Neural progenitor cell (in vitro differentiated cells): ENCODE results near the gene LBHD1. TPM values are rescaled to one million over a fixed set of nuclear protein-coding genes. Genes with fewer than 3 reads are reported as not detected.
"Not testable (repeated sequence)": the region's sequence is repeated elsewhere in the genome, so short reads cannot be mapped to it uniquely, and the experiment has no call there.

Source experiments
- DNase-seq: peaks from one replicate; pipeline ENCODE4 v3.0.0-alpha.2; 2016; ENCODE audit warnings: low spot score
- H2AFZ ChIP-seq: fragments of 200-600 bp; sonication (generic); replicated peaks from 2 replicates; pipeline ENCODE4 v1.6.1; 2016; ENCODE audit warnings: antibody characterized with exemption
- H3F3A ChIP-seq: fragments of 200-600 bp; sonication (generic); 2 replicates; pipeline ENCODE4 v1.6.1; 2016; ENCODE audit warnings: antibody characterized with exemption, low read depth
- H3K27ac ChIP-seq: fragments of 200-600 bp; sonication (generic); 2 replicates; pipeline ENCODE4 v1.5.1; 2016; ENCODE audit warnings: mild to moderate bottlenecking
- H3K27me3 ChIP-seq: fragments of 200-600 bp; sonication (generic); 2 replicates; pipeline ENCODE4 v1.6.1; 2016; ENCODE audit warnings: mild to moderate bottlenecking, moderate library complexity
- H3K36me3 ChIP-seq: fragments of 200-600 bp; sonication (generic); 2 replicates; pipeline ENCODE4 v1.5.1; 2016
- H3K4me1 ChIP-seq: fragments of 200-600 bp; sonication (generic); 2 replicates; pipeline ENCODE4 v1.6.1; 2016; ENCODE audit warnings: mixed run types
- H3K4me2 ChIP-seq: fragments of 200-600 bp; sonication (generic); 2 replicates; pipeline ENCODE4 v1.6.1; 2016
- H3K4me3 ChIP-seq: fragments of 200-600 bp; sonication (generic); 2 replicates; pipeline ENCODE4 v1.5.1; 2016
- H3K79me2 ChIP-seq: fragments of 200-600 bp; sonication (generic); 2 replicates; pipeline ENCODE4 v1.6.1; 2016; ENCODE audit warnings: low read depth
- H3K9ac ChIP-seq: fragments of 200-600 bp; sonication (generic); 2 replicates; pipeline ENCODE4 v1.6.1; 2016
- H3K9me3 ChIP-seq: fragments of 200-600 bp; sonication (generic); 2 replicates; pipeline ENCODE4 v1.5.1; 2016; ENCODE audit warnings: low read depth
- H4K20me1 ChIP-seq: fragments of 200-600 bp; sonication (generic); 2 replicates; pipeline ENCODE4 v1.6.1; 2016; ENCODE audit warnings: low read depth
- H3K27ac Mint-ChIP-seq: 3 replicates; pipeline ENCODE4 v1.8.0; 2021; ENCODE audit warnings: mixed read lengths
- H3K27me3 Mint-ChIP-seq: 2 replicates; pipeline ENCODE4 v1.8.0; 2022; ENCODE audit warnings: low read depth, mild to moderate bottlenecking, inconsistent platforms, moderate library complexity, mixed read lengths; ENCODE audit not compliant: insufficient read depth
- H3K36me3 Mint-ChIP-seq: 3 replicates; pipeline ENCODE4 v1.8.0; 2021; ENCODE audit warnings: mixed read lengths
- H3K4me1 Mint-ChIP-seq: 3 replicates; pipeline ENCODE4 v1.8.0; 2021; ENCODE audit warnings: mixed read lengths
- H3K4me3 Mint-ChIP-seq: 3 replicates; pipeline ENCODE4 v1.8.0; 2021; ENCODE audit warnings: mild to moderate bottlenecking, moderate library complexity, mixed read lengths
- H3K9me3 Mint-ChIP-seq: 3 replicates; pipeline ENCODE4 v1.8.0; 2020; ENCODE audit warnings: mixed read lengths
- CTCF ChIP-seq: fragments of 200-600 bp; sonication (generic); IDR thresholded peaks from 2 replicates; pipeline ENCODE4 v1.5.1; 2017; ENCODE audit warnings: antibody characterized with exemption, mild to moderate bottlenecking
- EZH2 ChIP-seq: fragments of 200-600 bp; sonication (generic); IDR thresholded peaks from 2 replicates; pipeline ENCODE4 v1.6.1; 2017; ENCODE audit warnings: antibody characterized with exemption, mild to moderate bottlenecking, moderate library complexity
- EZH2phosphoT487 ChIP-seq: fragments of 200-600 bp; sonication (generic); IDR thresholded peaks from 2 replicates; pipeline ENCODE4 v1.6.1; 2017; ENCODE audit warnings: antibody characterized with exemption
- total RNA-seq: library from RNA; depleted of rRNA; stranded (reverse); fragments of >200 nt; gene quantifications from 2 replicates; pipeline ENCODE4 v1.2.3, GENCODE V29; 2015; ENCODE audit warnings: low replicate concordance

Gene LBHD1
- total RNA-seq, 1 donor from 2014 or later: 4.0 TPM

GRCh38 chr11:62622476-62623089, 49.5 kb downstream of the LBHD1 start:
- DNase-seq: peak; percentile 28
- no peaks in the 10 kb centered on the region for H3K9me3 ChIP-seq
- Mint-ChIP-seq H3K9me3 (no peaks in the 10 kb centered on the region), H3K27me3 (peaks cover 6% of the 10 kb centered on the region), H3K4me3 (peak overlapping the region; percentile 78), H3K27ac (peak overlapping the region; percentile 0), H3K4me1 (peaks cover 18% of the 10 kb centered on the region), H3K36me3 (peaks cover 20% of the 10 kb centered on the region)
- TF ChIP-seq CTCF: no peak
- no peak for TF ChIP-seq EZH2
- TF ChIP-seq EZH2phosphoT487: no peak
- H3K27me3 ChIP-seq: no peaks in the 10 kb centered on the region
- peaks cover 5% of the 10 kb centered on the region for H3K4me1 ChIP-seq
- peaks cover 19% of the 10 kb centered on the region for H3K79me2 ChIP-seq
- peak overlapping the region; percentile 3 for H3K27ac ChIP-seq
- peaks cover 52% of the 10 kb centered on the region for H3F3A ChIP-seq
- no peaks in the 10 kb centered on the region for H3K36me3 ChIP-seq
- peak overlapping the region; percentile 76 for H3K4me3 ChIP-seq
- H3K9ac ChIP-seq: no peak overlapping the region
- H3K4me2 ChIP-seq: peak overlapping the region; percentile 88
- no peak overlapping the region for H2AFZ ChIP-seq
- H4K20me1 ChIP-seq: no peaks in the 10 kb centered on the region

DNA sequence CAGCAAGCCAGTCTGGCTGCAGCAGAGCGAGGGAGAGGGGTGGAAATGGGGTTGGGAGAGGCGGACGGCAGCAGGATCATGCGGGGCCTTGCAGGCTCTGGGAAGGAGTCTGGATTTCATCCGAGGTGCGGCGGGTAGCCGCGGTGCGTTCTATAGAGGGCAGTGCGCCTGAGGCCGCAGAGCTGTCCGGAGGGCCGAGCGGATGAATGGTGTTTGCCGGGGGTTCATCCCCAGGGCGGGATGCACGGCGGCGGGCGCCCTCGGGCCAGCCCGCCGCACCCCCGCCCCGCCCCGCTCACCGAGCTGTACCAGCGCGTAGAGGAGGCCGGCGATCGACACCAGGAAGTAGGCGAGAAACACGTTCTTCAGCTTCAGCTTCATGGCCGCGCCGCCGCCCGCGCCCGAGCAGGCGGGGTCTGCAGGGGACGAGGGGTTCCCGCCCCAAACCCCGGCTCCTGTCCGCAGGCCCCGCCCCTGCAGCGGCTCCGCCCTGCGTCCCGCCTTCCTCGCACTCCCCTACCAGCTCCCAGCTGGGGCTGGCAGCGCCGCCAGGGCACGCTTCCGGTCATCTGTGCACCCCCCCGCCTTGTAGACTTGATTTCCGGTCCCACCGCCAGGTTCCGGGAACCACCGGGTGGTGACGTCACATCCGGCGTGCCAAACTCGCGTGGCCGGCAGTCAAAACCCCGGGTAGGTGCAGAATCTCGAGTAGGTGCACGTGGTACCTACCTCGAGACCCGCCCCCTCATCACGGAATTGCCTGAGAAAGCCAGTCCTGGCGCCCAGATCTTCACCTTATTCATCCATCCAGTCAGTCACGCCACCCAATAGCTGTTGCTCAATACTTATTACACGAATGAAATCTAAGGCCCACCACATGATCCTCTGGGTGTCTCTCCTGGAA, 50.2 kb downstream of the LBHD1 start, which contains the start of gene B3GAT3:
B3GAT3 (minus strand) TSS at position 420 of the 904 bp plus-strand sequence; CDS start at position 381, 39 bp downstream.
- peaks cover 5% of the 10 kb centered on the region for H3K4me1 ChIP-seq
- H3K4me3 Mint-ChIP-seq: peak within 1 kb of the TSS; percentile 92
- no peaks in the 10 kb centered on the region for H3K9me3 Mint-ChIP-seq
- no peaks in the 10 kb centered on the region for H4K20me1 ChIP-seq
- peak within 1 kb of the TSS; percentile 67 for H3K9ac ChIP-seq
- no peaks in the 10 kb centered on the region for H3K9me3 ChIP-seq
- TF ChIP-seq CTCF: peak; percentile 15
- TF ChIP-seq EZH2: no peak
- H3K27me3 Mint-ChIP-seq: peaks cover 6% of the 10 kb centered on the region
- H3F3A ChIP-seq: peaks cover 52% of the 10 kb centered on the region
- peaks cover 19% of the 10 kb centered on the region for H3K79me2 ChIP-seq
- H3K27me3 ChIP-seq: no peaks in the 10 kb centered on the region
- peak within 1 kb of the TSS; percentile 12 for H2AFZ ChIP-seq
- peak within 1 kb of the TSS; percentile 76 for H3K4me3 ChIP-seq
- peak; percentile 99 for DNase-seq
- peaks cover 18% of the 10 kb centered on the region for H3K4me1 Mint-ChIP-seq
- H3K36me3 Mint-ChIP-seq: peaks cover 16% of the 10 kb centered on the region
- peak within 1 kb of the TSS; percentile 34 for H3K27ac Mint-ChIP-seq
- no peaks in the 10 kb centered on the region for H3K36me3 ChIP-seq
- H3K4me2 ChIP-seq: peak within 1 kb of the TSS; percentile 88
- H3K27ac ChIP-seq: peak within 1 kb of the TSS; percentile 17

DNA sequence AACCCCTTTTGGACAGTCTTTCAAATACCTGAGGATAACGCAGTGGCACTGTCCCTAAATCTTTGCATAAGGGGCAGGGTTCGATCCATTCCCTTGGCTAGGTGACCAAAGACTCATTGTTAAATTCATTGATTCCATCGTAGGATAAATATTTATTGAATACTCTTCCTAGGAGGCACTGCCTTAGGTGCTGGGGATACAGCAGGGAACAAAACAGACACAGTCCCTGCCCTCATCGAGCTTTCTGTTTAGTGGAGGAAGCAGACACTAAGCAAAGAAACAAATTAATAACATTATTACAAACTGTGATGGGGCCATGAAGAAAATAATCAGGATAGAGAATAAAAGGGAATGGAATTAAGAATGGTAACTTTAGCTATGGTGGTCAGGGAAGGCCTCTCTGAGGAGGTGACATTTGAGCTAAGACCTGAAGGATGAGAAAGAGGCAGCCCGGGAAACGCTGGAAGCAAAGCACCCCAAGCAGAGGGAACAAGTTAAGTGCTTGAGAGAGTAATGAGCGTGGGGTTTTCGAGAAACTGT, 51.0 kb downstream of the LBHD1 start:
- H3K36me3 ChIP-seq: no peaks in the 10 kb centered on the region
- H3K4me3 ChIP-seq: peak overlapping the region; percentile 76
- H3K79me2 ChIP-seq: peaks cover 19% of the 10 kb centered on the region
- H3K36me3 Mint-ChIP-seq: peaks cover 12% of the 10 kb centered on the region
- TF ChIP-seq EZH2phosphoT487: no peak
- no peak for TF ChIP-seq CTCF
- no peak for TF ChIP-seq EZH2
- H3K4me2 ChIP-seq: peak overlapping the region; percentile 88
- peak overlapping the region; percentile 17 for H3K27ac ChIP-seq
- H3K9me3 Mint-ChIP-seq: no peaks in the 10 kb centered on the region
- no peaks in the 10 kb centered on the region for H4K20me1 ChIP-seq
- H3F3A ChIP-seq: peaks cover 52% of the 10 kb centered on the region
- no peaks in the 10 kb centered on the region for H3K9me3 ChIP-seq
- peak overlapping the region; percentile 67 for H3K9ac ChIP-seq
- no peaks in the 10 kb centered on the region for H3K27me3 ChIP-seq
- H2AFZ ChIP-seq: peak overlapping the region; percentile 12
- peak overlapping the region; percentile 92 for H3K4me3 Mint-ChIP-seq
- H3K4me1 Mint-ChIP-seq: peaks cover 18% of the 10 kb centered on the region
- peaks cover 5% of the 10 kb centered on the region for H3K4me1 ChIP-seq
- peaks cover 6% of the 10 kb centered on the region for H3K27me3 Mint-ChIP-seq
- H3K27ac Mint-ChIP-seq: peak overlapping the region; percentile 34
- no peak for DNase-seq

GRCh38 chr11:62616957-62617356, 55.1 kb downstream of the LBHD1 start:
- H3K4me2 ChIP-seq, H3K27ac ChIP-seq, H3K27ac Mint-ChIP-seq, H2AFZ ChIP-seq, H3K9me3 Mint-ChIP-seq, H3K9ac ChIP-seq, H3K4me1 ChIP-seq, H3K27me3 ChIP-seq, H3K27me3 Mint-ChIP-seq, DNase-seq, H3K9me3 ChIP-seq, H3K4me3 Mint-ChIP-seq, H4K20me1 ChIP-seq, H3K36me3 Mint-ChIP-seq, H3K4me3 ChIP-seq, H3K36me3 ChIP-seq: not testable (repeated sequence)
- peaks cover 21% of the 10 kb centered on the region for H3K4me1 Mint-ChIP-seq
- Histone ChIP-seq H3F3A (peaks cover 34% of the 10 kb centered on the region), H3K79me2 (peaks cover 19% of the 10 kb centered on the region)
